Measurements from ENCODE around the gene MAP4K3.

MAP4K3 gene

GRCh38 chr2:39422700-39423099 lies 14.4 kb downstream of the MAP4K3 start:
- no peak for DNase-seq (ENCODE audit: low read depth)
- H3K4me3 ChIP-seq (ENCODE audit: low read depth, low read length): no peak overlapping the region
- TF ChIP-seq, protein P1, sequence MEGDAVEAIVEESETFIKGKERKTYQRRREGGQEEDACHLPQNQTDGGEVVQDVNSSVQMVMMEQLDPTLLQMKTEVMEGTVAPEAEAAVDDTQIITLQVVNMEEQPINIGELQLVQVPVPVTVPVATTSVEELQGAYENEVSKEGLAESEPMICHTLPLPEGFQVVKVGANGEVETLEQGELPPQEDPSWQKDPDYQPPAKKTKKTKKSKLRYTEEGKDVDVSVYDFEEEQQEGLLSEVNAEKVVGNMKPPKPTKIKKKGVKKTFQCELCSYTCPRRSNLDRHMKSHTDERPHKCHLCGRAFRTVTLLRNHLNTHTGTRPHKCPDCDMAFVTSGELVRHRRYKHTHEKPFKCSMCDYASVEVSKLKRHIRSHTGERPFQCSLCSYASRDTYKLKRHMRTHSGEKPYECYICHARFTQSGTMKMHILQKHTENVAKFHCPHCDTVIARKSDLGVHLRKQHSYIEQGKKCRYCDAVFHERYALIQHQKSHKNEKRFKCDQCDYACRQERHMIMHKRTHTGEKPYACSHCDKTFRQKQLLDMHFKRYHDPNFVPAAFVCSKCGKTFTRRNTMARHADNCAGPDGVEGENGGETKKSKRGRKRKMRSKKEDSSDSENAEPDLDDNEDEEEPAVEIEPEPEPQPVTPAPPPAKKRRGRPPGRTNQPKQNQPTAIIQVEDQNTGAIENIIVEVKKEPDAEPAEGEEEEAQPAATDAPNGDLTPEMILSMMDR (IDR thresholded peaks at IDR 0.05; ENCODE audit: control insufficient read depth, extremely low read depth, insufficient read depth): no peak

DNA sequence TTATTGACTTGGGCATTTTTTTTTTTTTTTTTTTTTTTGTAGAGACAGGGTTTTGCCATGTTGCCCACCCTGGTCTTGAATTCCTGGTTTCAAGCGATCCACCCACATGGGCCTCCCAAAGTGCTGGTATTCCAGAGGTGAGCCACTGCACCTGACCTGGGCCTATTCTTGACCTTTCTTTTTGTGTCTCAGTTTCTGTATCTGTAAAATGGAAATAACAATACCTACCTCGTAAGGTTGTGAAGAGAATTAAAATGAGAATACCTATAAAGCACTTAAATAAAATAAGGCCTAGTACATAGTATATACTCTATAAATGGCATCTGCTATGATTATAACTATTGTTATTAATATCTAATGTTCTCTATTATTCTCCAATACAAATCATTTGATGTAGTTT lies 15.7 kb downstream of the MAP4K3 start:
- no peak overlapping the region for H3K4me3 ChIP-seq (ENCODE audit: low read depth, low read length)
- no peak for DNase-seq (ENCODE audit: low read depth)
- TF ChIP-seq, protein P1 (IDR thresholded peaks at IDR 0.05; ENCODE audit: control insufficient read depth, extremely low read depth, insufficient read depth): no peak

DNA sequence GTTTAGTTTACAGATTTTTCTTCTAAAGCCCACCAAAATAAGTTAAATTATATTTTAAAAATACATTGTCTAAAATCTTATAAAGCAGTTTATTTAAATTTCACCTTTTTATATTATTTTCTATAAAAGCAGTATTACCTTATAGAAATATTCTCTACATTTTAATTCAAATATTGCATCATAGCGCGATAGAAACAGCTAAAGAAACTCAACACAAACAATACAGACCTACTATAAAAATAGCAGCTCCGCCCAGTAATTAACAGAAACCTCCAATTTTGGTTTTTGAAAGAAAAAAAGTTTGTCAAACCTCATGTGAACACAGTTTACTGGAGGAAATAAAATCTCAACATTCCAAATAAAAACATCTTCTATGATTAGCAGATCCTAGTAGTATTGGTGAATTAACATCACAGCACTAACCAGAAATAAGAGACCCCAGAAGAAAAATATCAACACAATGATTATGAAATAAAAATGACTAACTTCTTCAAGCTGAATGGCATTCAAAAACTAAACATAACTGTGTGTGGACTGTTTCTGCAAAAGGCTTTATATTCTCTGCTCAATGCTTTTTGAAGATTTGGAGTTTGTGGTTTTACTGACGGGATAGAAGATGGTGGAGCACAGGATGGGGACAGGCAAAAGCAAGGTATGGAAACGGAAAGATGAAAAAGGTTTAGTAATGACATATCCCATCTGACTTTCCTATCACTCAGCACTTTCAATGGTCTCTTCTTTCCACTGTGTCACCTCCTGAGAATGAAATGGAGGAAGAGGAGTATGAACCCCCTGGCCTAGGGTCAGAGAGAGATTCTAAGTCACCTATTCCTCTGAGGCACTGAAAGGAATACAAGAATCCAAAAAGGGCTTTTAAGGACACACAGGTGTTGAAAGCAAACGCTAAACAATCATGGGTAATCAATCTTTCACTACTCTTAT lies 17.5 kb downstream of the MAP4K3 start:
- no peak for DNase-seq (ENCODE audit: low read depth)
- no peak overlapping the region for H3K4me3 ChIP-seq (ENCODE audit: low read depth, low read length)
- TF ChIP-seq, protein P1 (IDR thresholded peaks at IDR 0.05; ENCODE audit: control insufficient read depth, extremely low read depth, insufficient read depth): no peak

DNA sequence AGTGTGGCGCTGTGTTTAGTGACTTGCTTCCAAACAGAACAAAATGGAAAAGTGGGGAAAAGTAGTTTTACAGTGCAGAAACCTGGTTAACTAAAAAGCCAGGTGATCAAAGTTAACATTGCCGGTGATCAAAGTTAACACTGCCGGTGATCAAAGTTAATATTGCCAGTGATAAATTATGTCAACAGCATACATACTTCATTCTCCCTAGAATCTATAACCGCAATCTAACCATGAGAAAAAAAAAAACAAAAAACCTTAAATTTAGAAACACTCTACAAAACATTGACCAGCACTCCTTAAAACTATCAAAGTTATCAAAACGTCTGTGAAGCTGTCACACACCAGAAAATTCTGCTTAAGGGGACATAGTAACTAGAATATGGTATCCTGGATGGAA lies 18.6 kb downstream of the MAP4K3 start:
- H3K4me3 ChIP-seq (ENCODE audit: low read depth, low read length): no peak overlapping the region
- TF ChIP-seq, protein P1 (IDR thresholded peaks at IDR 0.05; ENCODE audit: control insufficient read depth, extremely low read depth, insufficient read depth): no peak
- no peak for DNase-seq (ENCODE audit: low read depth)

GRCh38 chr2:39416140-39416539 lies 20.9 kb downstream of the MAP4K3 start:
- DNase-seq (ENCODE audit: low read depth): no peak
- no peak overlapping the region for H3K4me3 ChIP-seq (ENCODE audit: low read depth, low read length)
- TF ChIP-seq, protein P1 (IDR thresholded peaks at IDR 0.05; ENCODE audit: control insufficient read depth, extremely low read depth, insufficient read depth): no peak

- no peak overlapping the region for H3K4me3 ChIP-seq (ENCODE audit: low read depth, low read length)
- DNase-seq (ENCODE audit: low read depth): no peak
Observed at GRCh38 chr2:39413063-39413737, 23.9 kb downstream of the MAP4K3 start.

More at GRCh38 chr2:39413063-39413737, 23.9 kb downstream of the MAP4K3 start:
- TF ChIP-seq, protein P1 (IDR thresholded peaks at IDR 0.05; ENCODE audit: control insufficient read depth, extremely low read depth, insufficient read depth): no peak

Measured in LNCaP clone FGC (cell line).